Mesothelial cell of epicardium (in vitro differentiated cells): ENCODE results near the gene PRSS12. TPM values are rescaled to one million over a fixed set of nuclear protein-coding genes. Genes with fewer than 3 reads are reported as not detected.
"Not testable (repeated sequence)": the region's sequence is repeated elsewhere in the genome, so short reads cannot be mapped to it uniquely, and the experiment has no call there.

Source experiments
- DNase-seq, 2 experiments: peaks; one replicate each; pipeline ENCODE4 v3.0.0; 2021; ENCODE audit warnings: low spot score in 2 of 2; ENCODE audit not compliant: unreplicated experiment in 2 of 2
- H3K27ac Mint-ChIP-seq: 2 replicates; pipeline ENCODE4 v1.8.0; 2021; ENCODE audit warnings: mixed read lengths
- H3K27me3 Mint-ChIP-seq: 2 replicates; pipeline ENCODE4 v1.8.0; 2021; ENCODE audit warnings: low read depth, mixed read lengths
- H3K36me3 Mint-ChIP-seq: 2 replicates; pipeline ENCODE4 v1.8.0; 2021; ENCODE audit warnings: mixed read lengths
- H3K4me1 Mint-ChIP-seq: 2 replicates; pipeline ENCODE4 v1.8.0; 2021; ENCODE audit warnings: mixed read lengths
- H3K4me3 Mint-ChIP-seq: 2 replicates; pipeline ENCODE4 v1.8.0; 2021; ENCODE audit warnings: mild to moderate bottlenecking, moderate library complexity, mixed read lengths
- H3K9me3 Mint-ChIP-seq: 2 replicates; pipeline ENCODE4 v1.8.0; 2021; ENCODE audit warnings: mixed read lengths
- total RNA-seq: library from RNA; stranded (reverse); gene quantifications from 3 replicates; pipeline ENCODE4 v1.2.1, GENCODE V29; 2021
- TF ChIP-seq, protein P1 (sequence below): fragments of 200-600 bp; sonication (generic); IDR thresholded peaks from one replicate; pipeline ENCODE4 v1.5.0; 2021; ENCODE audit warnings: antibody characterized with exemption; ENCODE audit not compliant: unreplicated experiment

The PRSS12 gene
- total RNA-seq, result 43.5 to 46.7 TPM (median 46.2 TPM) in 3 replicates

DNA sequence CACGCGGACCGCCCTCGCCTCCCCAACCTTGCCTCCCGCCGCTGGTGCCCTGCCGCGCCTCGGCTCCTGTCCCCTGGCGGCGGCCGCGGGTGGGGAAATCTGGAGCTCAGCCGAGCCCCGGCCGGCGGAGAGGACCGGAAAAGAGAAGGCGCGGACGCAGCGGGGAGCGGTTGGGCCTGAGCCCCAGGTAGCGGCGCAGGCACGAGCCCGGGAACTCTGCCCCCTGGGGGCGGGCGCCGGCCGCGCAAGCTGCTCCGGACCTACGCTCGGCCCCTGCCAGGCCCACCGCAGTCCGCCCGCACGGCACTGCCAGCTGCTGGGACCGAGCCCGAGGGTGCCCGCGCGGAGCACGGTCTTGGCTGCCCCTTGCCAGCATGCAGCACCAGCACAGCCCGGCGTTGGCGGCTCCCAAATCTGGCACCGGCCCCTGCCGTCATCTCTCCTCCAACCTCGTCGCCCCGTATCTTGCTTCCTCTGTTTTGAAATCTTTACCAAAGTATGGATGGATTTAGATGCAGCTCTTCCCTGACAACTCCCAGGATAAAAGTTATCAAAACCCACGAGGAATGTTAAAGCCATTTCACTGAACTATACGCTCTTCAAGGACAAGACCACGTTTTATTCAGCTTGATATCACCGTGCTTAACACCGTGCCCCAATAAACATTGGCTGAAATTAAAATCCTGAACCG lies at the start of gene PRSS12:
Gene PRSS12, minus strand, starts transcription at position 161 of the 691 bp plus-strand sequence. CDS start 283 bp downstream, outside the sequence.
- H3K27ac Mint-ChIP-seq, result peak within 1 kb of the TSS; percentile 80
- H3K36me3 Mint-ChIP-seq, result no peaks in the 10 kb centered on the region
- peak within 1 kb of the TSS; percentile 89 for H3K4me3 Mint-ChIP-seq
- peak; percentile 74 to 90 for DNase-seq
- peaks cover 11% of the 10 kb centered on the region for H3K27me3 Mint-ChIP-seq
- TF ChIP-seq, protein P1, sequence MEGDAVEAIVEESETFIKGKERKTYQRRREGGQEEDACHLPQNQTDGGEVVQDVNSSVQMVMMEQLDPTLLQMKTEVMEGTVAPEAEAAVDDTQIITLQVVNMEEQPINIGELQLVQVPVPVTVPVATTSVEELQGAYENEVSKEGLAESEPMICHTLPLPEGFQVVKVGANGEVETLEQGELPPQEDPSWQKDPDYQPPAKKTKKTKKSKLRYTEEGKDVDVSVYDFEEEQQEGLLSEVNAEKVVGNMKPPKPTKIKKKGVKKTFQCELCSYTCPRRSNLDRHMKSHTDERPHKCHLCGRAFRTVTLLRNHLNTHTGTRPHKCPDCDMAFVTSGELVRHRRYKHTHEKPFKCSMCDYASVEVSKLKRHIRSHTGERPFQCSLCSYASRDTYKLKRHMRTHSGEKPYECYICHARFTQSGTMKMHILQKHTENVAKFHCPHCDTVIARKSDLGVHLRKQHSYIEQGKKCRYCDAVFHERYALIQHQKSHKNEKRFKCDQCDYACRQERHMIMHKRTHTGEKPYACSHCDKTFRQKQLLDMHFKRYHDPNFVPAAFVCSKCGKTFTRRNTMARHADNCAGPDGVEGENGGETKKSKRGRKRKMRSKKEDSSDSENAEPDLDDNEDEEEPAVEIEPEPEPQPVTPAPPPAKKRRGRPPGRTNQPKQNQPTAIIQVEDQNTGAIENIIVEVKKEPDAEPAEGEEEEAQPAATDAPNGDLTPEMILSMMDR, result peak; percentile 93
- peaks cover 68% of the 10 kb centered on the region for H3K4me1 Mint-ChIP-seq
- no peaks in the 10 kb centered on the region for H3K9me3 Mint-ChIP-seq

GRCh38 chr4:118400356-118400755 lies 47.6 kb upstream of the PRSS12 start:
- peaks cover 2% of the 10 kb centered on the region for H3K36me3 Mint-ChIP-seq
- H3K9me3 Mint-ChIP-seq, result peaks cover 6% of the 10 kb centered on the region
- H3K27me3 Mint-ChIP-seq, result no peaks in the 10 kb centered on the region
- H3K4me1 Mint-ChIP-seq, result peaks cover 57% of the 10 kb centered on the region
- TF ChIP-seq, protein P1, result no peak
- H3K27ac Mint-ChIP-seq, result peak overlapping the region; percentile 81
- no peak for DNase-seq
- H3K4me3 Mint-ChIP-seq, result no peak overlapping the region

DNA sequence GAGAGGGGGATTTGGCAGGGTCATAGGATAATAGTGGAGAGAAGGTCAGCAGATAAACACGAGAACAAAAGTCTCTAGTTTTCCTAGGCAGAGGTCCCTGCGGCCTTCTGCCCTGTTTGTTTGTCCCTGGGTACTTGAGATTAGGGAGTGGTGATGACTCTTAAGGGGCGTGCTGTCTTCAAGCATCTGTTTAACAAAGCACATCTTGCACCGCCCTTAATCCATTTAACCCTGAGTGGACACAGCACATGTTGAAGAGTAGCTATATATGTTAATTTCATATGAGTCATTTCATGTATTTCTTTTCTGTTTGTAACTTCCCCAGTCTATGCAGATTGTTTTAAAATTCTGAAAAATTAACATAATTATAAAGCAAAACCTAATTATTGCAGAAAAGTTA lies 47.1 kb upstream of the PRSS12 start:
- H3K9me3 Mint-ChIP-seq, H3K36me3 Mint-ChIP-seq, H3K27me3 Mint-ChIP-seq, H3K4me3 Mint-ChIP-seq, DNase-seq: not testable (repeated sequence)
- H3K4me1 Mint-ChIP-seq, result peaks cover 62% of the 10 kb centered on the region
- H3K27ac Mint-ChIP-seq, result peak overlapping the region; percentile 81

- Mint-ChIP-seq H3K27ac (peak overlapping the region; percentile 92), H3K9me3 (no peaks in the 10 kb centered on the region), H3K4me1 (peaks cover 70% of the 10 kb centered on the region), H3K4me3 (no peak overlapping the region), H3K27me3 (no peaks in the 10 kb centered on the region), H3K36me3 (no peaks in the 10 kb centered on the region)
- TF ChIP-seq, protein P1, result no peak
- no peak for DNase-seq
These were observed 45.7 kb upstream of the PRSS12 start for GRCh38 chr4:118398226-118399090.

GRCh38 chr4:118397623-118397979 lies 44.8 kb upstream of the PRSS12 start:
- Mint-ChIP-seq H3K27me3 (no peaks in the 10 kb centered on the region), H3K27ac (peak overlapping the region; percentile 92), H3K4me1 (peaks cover 70% of the 10 kb centered on the region), H3K36me3 (no peaks in the 10 kb centered on the region), H3K9me3 (peaks cover 3% of the 10 kb centered on the region), H3K4me3 (no peak overlapping the region)
- TF ChIP-seq, protein P1, result no peak
- DNase-seq, result no peak
